DND-41 (cell line): ENCODE measurements around the gene RTKN2.

Experiments used
- EZH2 ChIP-seq: IDR thresholded peaks from 3 replicates; pipeline ENCODE4 v1.6.1; 2012; ENCODE audit warnings: borderline replicate concordance, low read depth, mild to moderate bottlenecking, moderate library complexity, low read length, inconsistent platforms; ENCODE audit not compliant: severe bottlenecking
- TF ChIP-seq, protein P1 (sequence below): IDR thresholded peaks from 2 replicates; pipeline ENCODE4 v1.5.1; 2012; ENCODE audit warnings: borderline replicate concordance, low read length, moderate library complexity, mild to moderate bottlenecking; ENCODE audit not compliant: poor library complexity, severe bottlenecking; ENCODE audit errors: extremely low read depth

- TF ChIP-seq, protein P1, sequence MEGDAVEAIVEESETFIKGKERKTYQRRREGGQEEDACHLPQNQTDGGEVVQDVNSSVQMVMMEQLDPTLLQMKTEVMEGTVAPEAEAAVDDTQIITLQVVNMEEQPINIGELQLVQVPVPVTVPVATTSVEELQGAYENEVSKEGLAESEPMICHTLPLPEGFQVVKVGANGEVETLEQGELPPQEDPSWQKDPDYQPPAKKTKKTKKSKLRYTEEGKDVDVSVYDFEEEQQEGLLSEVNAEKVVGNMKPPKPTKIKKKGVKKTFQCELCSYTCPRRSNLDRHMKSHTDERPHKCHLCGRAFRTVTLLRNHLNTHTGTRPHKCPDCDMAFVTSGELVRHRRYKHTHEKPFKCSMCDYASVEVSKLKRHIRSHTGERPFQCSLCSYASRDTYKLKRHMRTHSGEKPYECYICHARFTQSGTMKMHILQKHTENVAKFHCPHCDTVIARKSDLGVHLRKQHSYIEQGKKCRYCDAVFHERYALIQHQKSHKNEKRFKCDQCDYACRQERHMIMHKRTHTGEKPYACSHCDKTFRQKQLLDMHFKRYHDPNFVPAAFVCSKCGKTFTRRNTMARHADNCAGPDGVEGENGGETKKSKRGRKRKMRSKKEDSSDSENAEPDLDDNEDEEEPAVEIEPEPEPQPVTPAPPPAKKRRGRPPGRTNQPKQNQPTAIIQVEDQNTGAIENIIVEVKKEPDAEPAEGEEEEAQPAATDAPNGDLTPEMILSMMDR, result no peak
- no peak for TF ChIP-seq EZH2
Measured at GRCh38 chr10:62177111-62177510, 91.5 kb downstream of the RTKN2 start.
